Hematopoietic multipotent progenitor cell treated with erythropoietin and hydrocortisone succinate and interleukin-3 and kit ligand, for 4 days (in vitro differentiated cells): ENCODE results near the gene BMPR1B.
"Not testable (repeated sequence)": the region's sequence is repeated elsewhere in the genome, so short reads cannot be mapped to it uniquely, and the experiment has no call there.

Experiments
- DNase-seq: peaks from one replicate; pipeline ENCODE4 v3.0.0-alpha.2; 2015

The BMPR1B gene

GRCh38 chr4:95158045-95158444, 400.3 kb downstream of the BMPR1B start:
- DNase-seq, result no peak

DNA sequence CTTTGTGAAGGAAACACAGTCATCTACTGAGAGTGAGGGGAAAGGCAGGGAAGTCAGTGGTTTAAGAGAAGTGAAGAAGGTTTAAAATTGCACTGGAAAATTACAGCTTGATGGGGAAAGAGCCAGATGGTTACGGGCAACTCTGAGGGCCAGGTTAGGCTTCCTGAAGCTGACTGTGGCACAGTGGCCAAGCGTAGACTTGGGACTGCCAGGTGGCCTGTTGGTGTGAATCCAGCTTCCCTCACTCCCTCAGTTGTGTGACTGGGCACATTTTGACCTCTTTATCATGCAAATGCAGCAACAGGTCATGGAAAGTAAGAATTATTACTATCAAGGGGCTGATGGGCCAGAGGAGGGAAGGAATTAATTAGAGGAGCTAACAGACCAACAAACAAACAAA, 400.9 kb downstream of the BMPR1B start:
- no peak for DNase-seq

DNA sequence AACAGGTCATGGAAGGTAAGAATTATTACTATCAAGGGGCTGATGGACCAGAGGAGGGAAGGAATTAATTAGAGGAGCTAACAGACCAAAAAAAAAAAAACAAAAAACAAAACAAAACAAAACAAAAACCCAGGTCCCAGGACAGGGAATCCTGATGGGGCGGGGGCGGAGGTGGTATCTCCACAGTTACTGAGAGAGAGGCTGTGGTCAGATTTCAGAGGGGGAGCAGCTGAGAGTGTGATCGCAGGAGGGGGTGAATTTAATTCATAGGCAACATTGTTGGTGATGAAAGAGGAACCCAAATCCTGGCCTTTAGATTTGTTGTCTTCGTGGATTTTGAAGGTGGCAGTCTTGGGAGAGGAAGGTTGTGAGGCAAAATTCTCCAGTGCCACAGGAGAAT, 401.6 kb downstream of the BMPR1B start:
- no peak for DNase-seq

GRCh38 chr4:95161781-95162469, 404.2 kb downstream of the BMPR1B start:
- DNase-seq, result no peak

DNA sequence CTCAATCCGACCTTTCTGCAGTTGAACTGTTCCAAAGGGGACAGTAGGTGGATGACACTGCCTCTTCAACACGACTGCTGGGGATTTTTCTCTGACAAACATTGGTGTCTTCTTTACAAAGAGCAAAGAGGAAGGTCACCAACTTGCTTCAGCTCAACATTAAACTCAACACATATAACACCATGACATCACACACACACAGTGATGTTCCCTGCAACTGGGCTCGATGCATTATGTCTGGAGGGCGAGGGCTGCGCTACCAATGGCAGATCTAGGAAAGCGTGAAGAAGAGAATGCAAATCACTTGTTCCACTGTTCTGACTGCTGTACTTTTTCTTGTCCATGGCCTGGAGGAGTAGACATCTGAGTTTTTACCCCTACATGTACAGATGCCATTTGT, 405.1 kb downstream of the BMPR1B start:
- DNase-seq, result no peak

DNA sequence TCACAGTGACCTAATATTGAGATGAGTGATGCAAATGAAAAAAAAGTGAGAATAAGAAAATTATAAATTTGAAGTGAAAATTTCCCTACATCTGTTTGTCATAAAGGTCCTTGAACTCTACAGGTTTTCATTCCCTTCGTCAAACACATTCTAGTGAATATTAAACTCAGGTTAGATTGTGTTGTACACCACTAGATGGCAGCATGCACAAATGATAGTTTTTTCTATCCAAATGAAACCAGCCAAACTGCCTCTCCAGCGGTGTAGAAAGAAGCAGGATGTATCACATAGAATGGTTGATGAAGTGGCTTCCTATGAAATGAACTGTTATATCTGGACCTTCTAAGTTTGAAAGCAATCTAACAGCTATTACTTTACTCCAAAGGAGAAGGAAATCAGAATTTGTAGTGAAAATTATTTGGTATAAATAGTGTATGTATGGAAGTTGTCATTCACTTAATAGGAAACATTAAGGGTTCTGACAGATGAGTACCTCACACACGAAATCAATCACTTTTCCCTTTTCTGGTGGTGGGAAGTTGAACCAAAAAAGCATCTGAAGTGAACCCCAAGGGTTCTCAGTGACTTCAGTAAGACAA, 408.3 kb downstream of the BMPR1B start:
- peak; percentile 86 for DNase-seq

DNA sequence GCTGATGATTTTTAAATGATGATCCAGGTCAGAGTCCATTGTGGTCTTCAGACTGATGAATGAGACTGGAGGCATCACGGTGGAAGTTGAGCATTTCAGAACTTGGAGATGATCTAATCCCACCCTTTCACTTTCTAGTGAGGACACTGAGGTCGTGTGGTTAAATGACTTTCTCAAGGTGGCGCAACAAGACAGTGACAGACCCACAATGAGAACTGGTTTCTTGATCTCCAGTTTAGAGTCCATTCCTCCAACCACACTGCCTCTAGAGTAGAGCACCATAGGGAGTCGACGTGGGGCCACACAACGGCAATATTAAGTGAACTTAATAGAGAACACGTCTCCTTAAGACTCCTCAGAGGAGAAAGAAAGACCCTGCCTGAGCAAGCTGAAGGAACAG, 410.1 kb downstream of the BMPR1B start:
- no peak for DNase-seq

DNA sequence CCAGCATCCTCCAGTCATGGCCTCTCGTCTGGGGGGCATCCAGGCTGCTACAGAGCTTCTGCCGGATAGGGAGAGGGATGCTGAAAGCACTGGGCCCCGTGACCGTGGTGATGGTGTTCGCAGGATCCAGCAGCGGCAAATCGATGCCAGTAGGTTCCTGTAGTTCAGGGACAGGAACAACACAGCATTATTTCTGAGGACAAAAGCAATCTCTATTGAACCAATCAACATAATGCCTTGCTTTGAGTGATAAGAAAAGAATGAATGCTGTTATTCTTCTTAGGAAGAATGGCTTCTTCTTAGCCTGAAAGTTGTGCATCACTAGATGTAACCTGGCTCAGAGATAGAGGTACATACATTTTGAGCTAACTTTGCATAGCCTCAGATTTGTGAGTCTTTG, 412.4 kb downstream of the BMPR1B start:
- no peak for DNase-seq

GRCh38 chr4:95171377-95171776, 413.6 kb downstream of the BMPR1B start:
- DNase-seq, result not testable (repeated sequence)

DNA sequence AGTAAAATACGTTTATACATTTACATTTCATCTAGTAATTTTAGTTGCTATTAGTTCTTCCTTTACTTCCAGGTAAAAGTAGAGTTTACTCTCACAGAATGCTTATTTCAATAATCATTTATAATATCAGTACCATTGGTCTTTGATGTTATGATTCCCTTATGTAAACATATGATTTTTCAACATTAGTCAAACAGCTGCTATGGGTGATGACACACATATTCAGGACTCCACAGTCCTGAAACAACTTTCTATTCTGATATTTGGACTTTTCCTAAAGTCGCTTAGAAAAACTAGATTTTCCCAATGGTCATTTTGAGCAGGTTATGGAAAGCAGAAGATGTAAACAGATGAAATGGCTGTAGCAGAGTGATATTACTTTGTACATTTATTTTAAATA, 421.2 kb downstream of the BMPR1B start:
- DNase-seq, result no peak

GRCh38 chr4:95180531-95181242, 422.9 kb downstream of the BMPR1B start:
- no peak for DNase-seq

GRCh38 chr4:95181243-95181995, 423.7 kb downstream of the BMPR1B start:
- DNase-seq, result no peak

DNA sequence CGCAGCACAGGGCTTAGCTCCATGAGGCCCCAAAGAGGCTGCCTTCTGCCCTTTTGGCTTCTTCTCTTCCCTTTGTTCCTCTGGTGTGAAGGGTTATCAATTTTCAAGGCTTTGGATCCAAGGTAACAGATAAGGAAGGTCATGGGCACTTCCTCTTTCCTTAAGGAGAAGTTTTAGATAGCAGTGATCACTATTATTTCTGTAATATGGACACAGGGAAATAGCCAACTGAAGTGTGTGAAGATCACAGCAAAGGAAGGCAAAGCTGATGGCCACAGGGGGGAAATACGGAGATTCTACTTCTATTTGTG, 424.2 kb downstream of the BMPR1B start:
- DNase-seq, result no peak

- DNase-seq, result no peak
Observed at GRCh38 chr4:95183656-95184408, 426.1 kb downstream of the BMPR1B start.

DNA sequence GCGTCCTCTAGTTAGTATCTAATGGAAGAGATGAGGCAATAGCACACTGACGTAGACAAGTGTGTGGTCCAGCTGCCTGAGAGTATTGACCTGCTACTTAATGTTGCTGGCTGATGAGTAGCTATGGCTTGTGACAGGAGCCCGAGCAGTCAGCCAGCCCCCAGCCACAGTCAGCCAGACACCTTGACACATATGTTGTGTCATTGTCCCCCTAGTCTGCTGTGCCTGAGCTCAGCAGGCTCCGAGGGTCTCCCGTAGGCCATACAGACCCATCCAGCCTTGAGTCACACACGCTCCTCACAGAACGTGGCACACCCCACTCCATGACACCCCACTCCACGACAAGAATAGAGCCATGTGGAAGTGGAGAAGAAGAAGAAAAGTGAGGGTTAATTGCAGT, 428.9 kb downstream of the BMPR1B start:
- DNase-seq, result no peak

GRCh38 chr4:95188701-95189370, 431.1 kb downstream of the BMPR1B start:
- DNase-seq, result no peak

DNA sequence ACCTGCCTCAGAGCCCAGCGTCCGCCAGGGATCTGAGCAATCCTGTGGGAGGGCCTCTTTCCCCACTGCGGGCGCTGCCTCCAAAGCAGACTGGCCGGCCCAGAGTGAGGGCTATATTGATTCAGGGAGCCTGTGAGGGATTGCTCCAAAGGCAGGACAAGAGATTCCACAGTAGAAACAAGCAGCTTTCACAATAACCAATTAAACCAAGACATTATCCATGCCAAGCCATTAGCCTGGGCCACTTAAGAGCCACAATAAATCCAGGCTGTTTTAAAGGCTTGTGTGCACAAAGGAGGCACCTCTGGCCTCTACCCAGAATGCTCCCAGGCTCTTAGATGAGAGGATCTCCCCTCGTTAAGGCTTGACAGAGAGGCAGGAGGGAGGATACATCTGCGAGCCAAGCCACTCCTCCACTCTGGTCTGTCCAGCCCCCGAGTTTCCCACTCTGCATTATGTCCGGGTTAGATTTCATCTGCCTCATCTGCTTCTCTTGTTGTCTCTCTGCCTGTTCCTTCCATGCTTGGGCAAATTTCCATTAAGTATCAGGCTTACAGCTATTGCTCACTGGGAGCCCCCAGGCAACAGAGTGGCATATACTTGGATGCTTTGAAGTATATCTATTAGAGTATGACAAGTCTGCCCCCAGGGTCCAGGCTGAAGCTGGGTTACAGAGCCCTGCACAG, 433.1 kb downstream of the BMPR1B start:
- DNase-seq, result no peak

- DNase-seq, result no peak
Observed at GRCh38 chr4:95191537-95191936, 433.8 kb downstream of the BMPR1B start.

GRCh38 chr4:95193391-95194224, 435.9 kb downstream of the BMPR1B start:
- no peak for DNase-seq

DNA sequence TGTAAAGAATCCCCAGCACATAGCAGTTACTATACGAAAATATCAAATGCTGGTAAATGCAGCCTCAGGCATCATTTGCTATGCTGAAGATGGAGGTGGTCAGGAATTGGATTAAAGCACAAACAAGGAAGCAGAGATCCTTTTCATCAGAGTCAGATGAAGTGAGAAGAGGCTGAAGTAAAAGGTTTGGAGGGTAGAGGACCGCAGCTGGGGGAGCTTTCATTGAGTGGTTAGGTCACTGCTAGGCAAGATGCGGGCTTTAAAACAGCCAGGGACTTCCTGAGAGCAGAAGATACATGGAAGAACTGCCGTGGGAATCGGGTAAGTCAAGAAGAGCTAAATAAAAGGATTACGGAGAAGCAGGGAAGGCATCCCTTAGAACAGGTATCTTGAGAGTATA, 439.6 kb downstream of the BMPR1B start:
- DNase-seq, result no peak

GRCh38 chr4:95198961-95199360, 441.2 kb downstream of the BMPR1B start:
- peak; percentile 6 for DNase-seq
